Sigmoid colon (tissue), 4 donors: ENCODE measurements around the gene GRIA1.

Experiments
- EP300 ChIP-seq, 4 donors: sonication (generic); formaldehyde crosslinking; IDR thresholded peaks; one replicate each; pipeline ENCODE4 v1.6.1; 2017; ENCODE audit warnings: antibody characterized with exemption in 4 of 4
- POLR2A ChIP-seq, 2 donors: fragments of 450-650 bp; IDR thresholded peaks; one replicate each; pipeline ENCODE4 v1.6.1; 2016; ENCODE audit warnings: antibody characterized with exemption in 2 of 2, mild to moderate bottlenecking in 2 of 2, moderate library complexity in 2 of 2
- TF ChIP-seq, protein P1 (sequence below), 4 experiments: fragments of 450-650 bp in 3 of 4; fragments of 200-600 bp in 1 of 4; IDR thresholded peaks; one replicate each; pipeline ENCODE4 v1.5.1; 2016 to 2019; ENCODE audit warnings: antibody characterized with exemption in 4 of 4, mild to moderate bottlenecking in 3 of 4, moderate library complexity in 2 of 4

DNA sequence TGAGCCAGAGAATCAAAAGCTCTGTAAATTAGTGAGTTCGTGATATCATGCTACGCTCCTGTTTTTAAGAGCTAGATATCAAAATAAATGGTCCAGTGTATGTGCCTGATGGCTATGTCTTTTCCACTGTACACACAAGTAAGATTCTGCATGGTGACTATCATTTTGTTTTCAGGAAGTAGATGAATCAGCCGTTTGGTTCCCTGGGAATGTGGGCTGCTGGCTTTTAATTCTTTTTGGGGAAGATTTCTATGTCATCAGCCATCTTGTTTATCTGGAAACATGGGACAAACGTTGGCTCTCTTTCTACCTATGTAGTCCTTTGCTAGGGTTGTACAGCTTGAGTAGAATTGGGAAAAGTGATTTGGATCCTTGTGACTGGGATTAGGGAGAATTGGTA lies 126.7 kb downstream of the GRIA1 start:
- TF ChIP-seq EP300 (IDR thresholded peaks at IDR 0.05), result no peak
- no peak for TF ChIP-seq POLR2A (IDR thresholded peaks at IDR 0.05)
- TF ChIP-seq, protein P1, sequence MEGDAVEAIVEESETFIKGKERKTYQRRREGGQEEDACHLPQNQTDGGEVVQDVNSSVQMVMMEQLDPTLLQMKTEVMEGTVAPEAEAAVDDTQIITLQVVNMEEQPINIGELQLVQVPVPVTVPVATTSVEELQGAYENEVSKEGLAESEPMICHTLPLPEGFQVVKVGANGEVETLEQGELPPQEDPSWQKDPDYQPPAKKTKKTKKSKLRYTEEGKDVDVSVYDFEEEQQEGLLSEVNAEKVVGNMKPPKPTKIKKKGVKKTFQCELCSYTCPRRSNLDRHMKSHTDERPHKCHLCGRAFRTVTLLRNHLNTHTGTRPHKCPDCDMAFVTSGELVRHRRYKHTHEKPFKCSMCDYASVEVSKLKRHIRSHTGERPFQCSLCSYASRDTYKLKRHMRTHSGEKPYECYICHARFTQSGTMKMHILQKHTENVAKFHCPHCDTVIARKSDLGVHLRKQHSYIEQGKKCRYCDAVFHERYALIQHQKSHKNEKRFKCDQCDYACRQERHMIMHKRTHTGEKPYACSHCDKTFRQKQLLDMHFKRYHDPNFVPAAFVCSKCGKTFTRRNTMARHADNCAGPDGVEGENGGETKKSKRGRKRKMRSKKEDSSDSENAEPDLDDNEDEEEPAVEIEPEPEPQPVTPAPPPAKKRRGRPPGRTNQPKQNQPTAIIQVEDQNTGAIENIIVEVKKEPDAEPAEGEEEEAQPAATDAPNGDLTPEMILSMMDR (IDR thresholded peaks at IDR 0.05), result no peak
